Neural progenitor cell (in vitro differentiated cells): ENCODE measurements around the gene ERCC5.

ENCODE experiments used
- EZH2phosphoT487 ChIP-seq: fragments of 200-600 bp; sonication (generic); IDR thresholded peaks from 2 replicates; pipeline ENCODE4 v1.6.1; 2017; ENCODE audit warnings: antibody characterized with exemption
- TF ChIP-seq, protein P1 (sequence below): fragments of 200-600 bp; sonication (generic); IDR thresholded peaks from 2 replicates; pipeline ENCODE4 v1.5.1; 2017; ENCODE audit warnings: antibody characterized with exemption, mild to moderate bottlenecking

DNA sequence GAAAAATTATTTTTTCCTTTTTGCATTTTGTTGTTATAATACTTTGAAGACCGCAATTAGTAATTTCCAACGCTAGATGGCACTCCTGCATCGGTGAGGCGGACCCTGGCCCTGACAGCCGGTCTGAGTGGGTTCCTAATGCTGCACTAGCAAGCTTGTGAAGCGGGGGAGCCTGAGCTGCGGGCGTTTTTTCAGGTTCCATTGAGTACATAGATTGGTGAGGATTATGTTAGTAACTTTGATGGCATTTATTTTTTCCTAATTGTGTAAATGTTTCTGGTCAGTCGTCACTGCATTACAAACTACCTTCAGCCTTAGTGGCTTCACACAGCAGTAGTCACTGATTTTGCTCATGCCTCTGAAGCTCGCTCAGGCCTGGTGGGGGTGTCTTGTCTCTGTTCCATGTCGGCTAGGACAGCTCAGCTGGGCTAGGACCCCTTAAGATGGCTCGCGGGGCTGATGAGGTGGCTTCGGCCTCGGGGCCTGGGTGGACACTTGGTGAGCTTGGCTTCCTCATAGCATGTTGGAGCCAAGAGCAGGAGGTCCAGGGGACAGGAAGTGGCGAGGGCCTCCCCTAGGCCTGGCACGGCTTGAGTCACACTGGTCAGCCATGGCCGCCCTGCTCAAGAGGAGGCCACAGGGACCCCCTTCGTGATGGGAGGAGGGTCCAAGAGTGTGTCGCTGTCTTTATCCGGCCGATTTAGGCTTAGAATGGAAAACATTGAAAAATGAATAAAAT is 25.0 kb downstream of the ERCC5 start:
- TF ChIP-seq, protein P1, sequence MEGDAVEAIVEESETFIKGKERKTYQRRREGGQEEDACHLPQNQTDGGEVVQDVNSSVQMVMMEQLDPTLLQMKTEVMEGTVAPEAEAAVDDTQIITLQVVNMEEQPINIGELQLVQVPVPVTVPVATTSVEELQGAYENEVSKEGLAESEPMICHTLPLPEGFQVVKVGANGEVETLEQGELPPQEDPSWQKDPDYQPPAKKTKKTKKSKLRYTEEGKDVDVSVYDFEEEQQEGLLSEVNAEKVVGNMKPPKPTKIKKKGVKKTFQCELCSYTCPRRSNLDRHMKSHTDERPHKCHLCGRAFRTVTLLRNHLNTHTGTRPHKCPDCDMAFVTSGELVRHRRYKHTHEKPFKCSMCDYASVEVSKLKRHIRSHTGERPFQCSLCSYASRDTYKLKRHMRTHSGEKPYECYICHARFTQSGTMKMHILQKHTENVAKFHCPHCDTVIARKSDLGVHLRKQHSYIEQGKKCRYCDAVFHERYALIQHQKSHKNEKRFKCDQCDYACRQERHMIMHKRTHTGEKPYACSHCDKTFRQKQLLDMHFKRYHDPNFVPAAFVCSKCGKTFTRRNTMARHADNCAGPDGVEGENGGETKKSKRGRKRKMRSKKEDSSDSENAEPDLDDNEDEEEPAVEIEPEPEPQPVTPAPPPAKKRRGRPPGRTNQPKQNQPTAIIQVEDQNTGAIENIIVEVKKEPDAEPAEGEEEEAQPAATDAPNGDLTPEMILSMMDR: peak; percentile 92
- TF ChIP-seq EZH2phosphoT487: no peak
